AG09319 (cell line): Measurements from ENCODE around the gene TAF11.
"Not testable (repeated sequence)": the region's sequence is repeated elsewhere in the genome, so short reads cannot be mapped to it uniquely, and the experiment has no call there.

Experiments used
- DNase-seq: peaks from one replicate; pipeline ENCODE4 v3.0.0-alpha.2; 2010; ENCODE audit warnings: low read depth; ENCODE audit errors: extremely low read depth
- CTCF ChIP-seq: IDR thresholded peaks from 2 replicates; pipeline ENCODE4 v1.5.1; 2011; ENCODE audit warnings: low read depth, mild to moderate bottlenecking, inconsistent platforms, low read length, moderate library complexity

Gene TAF11

GRCh38 chr6:34901930-34902329 is 14.1 kb upstream of the TAF11 start:
- DNase-seq, result no peak
- no peak for TF ChIP-seq CTCF

GRCh38 chr6:34900321-34901031 is 12.6 kb upstream of the TAF11 start:
- no peak for DNase-seq
- no peak for TF ChIP-seq CTCF

- DNase-seq, result not testable (repeated sequence)
Measured at GRCh38 chr6:34899748-34900147, 11.9 kb upstream of the TAF11 start.

DNA sequence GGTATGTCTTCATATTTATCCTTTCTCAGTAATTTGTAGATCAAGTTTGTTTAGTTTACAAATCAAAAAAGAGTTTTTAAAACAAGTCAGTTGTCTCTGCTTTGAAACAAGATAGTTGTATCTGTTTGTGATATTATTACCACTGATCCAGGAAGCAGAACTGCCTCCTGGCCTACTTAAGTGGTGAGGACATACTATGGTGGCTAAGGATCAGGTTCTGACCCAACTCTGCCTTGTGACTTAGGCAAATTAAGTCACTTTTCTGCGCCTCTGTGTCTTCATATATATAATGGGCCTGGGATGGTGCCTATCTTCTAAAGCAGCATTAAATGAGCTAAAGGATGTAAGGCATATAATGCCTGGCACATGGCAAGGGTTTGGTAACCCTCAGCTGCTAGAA is 9.9 kb upstream of the TAF11 start:
- no peak for TF ChIP-seq CTCF
- DNase-seq, result no peak

GRCh38 chr6:34897130-34897529 is 9.3 kb upstream of the TAF11 start:
- no peak for DNase-seq
- no peak for TF ChIP-seq CTCF

- no peak for TF ChIP-seq CTCF
- DNase-seq, result no peak
Measured at GRCh38 chr6:34894693-34895092, 6.9 kb upstream of the TAF11 start.

DNA sequence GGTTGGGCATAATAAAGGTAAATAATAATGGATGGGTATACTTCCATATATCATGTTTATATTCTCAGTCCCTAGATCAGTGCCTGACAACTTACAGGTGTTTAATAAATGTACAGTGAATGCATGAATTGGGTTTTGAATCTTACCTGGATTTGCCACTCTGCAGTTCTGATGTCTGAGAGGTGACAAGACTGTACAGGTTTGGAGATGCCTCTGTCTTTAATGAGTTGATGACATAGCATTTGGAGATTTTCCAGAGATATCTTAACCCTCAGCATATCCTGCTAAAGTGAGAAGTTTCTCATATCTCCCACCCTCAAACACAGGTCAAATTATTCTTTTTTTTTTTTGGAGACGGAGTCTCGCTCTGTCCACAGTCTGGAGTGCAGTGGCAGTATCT is 3.5 kb upstream of the TAF11 start:
- no peak for TF ChIP-seq CTCF
- DNase-seq, result no peak

GRCh38 chr6:34890533-34890925 is 2.7 kb upstream of the TAF11 start:
- DNase-seq, result no peak
- TF ChIP-seq CTCF, result no peak
